ENCODE results near the gene ATP9B. TPM values are rescaled to one million over a fixed set of nuclear protein-coding genes. Genes with fewer than 3 reads are reported as not detected.

Gene ATP9B
- total RNA-seq, 4 donors from 2014 or later = 26.0 to 37.4 (median 30.5) TPM

- intact Hi-C loops (cut with DNase I) = no loop called here
- TF ChIP-seq POLR2A (IDR thresholded peaks at IDR 0.05; ENCODE audit: low read depth) (no peak), EP300 (IDR thresholded peaks at IDR 0.05) (no peak), POLR2AphosphoS5 (IDR thresholded peaks at IDR 0.05) (no peak)
- TF ChIP-seq, protein P1, sequence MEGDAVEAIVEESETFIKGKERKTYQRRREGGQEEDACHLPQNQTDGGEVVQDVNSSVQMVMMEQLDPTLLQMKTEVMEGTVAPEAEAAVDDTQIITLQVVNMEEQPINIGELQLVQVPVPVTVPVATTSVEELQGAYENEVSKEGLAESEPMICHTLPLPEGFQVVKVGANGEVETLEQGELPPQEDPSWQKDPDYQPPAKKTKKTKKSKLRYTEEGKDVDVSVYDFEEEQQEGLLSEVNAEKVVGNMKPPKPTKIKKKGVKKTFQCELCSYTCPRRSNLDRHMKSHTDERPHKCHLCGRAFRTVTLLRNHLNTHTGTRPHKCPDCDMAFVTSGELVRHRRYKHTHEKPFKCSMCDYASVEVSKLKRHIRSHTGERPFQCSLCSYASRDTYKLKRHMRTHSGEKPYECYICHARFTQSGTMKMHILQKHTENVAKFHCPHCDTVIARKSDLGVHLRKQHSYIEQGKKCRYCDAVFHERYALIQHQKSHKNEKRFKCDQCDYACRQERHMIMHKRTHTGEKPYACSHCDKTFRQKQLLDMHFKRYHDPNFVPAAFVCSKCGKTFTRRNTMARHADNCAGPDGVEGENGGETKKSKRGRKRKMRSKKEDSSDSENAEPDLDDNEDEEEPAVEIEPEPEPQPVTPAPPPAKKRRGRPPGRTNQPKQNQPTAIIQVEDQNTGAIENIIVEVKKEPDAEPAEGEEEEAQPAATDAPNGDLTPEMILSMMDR (IDR thresholded peaks at IDR 0.05) = no peak
- Histone ChIP-seq H3K9me3 (no peaks in the 10 kb centered on the region), H3K4me1 (no peaks in the 10 kb centered on the region), H3K36me3 (peaks cover 6 to 74% (median 52%) of the 10 kb centered on the region in 4 donors), H3K4me3 (no peak overlapping the region), H3K27ac (replicated peaks in 1 of 4) (no peak overlapping the region), H3K27me3 (no peaks in the 10 kb centered on the region)
- WGBS = 69% methylated on average over 6 of the region's 6 CpGs
- no peak for DNase-seq (ENCODE audit: extremely low spot score)
Observed at GRCh38 chr18:79352432-79352831, 283.2 kb downstream of the ATP9B start.

GRCh38 chr18:79353267-79353666 is 284.1 kb downstream of the ATP9B start:
- 73% methylated on average over 16 of the region's 17 CpGs for WGBS
- intact Hi-C loops (cut with DNase I) = no loop called here

GRCh38 chr18:79354350-79354749 is 285.2 kb downstream of the ATP9B start:
- intact Hi-C loops (cut with DNase I) = no loop called here
- Histone ChIP-seq H3K4me3 (no peak overlapping the region), H3K9me3 (no peaks in the 10 kb centered on the region), H3K4me1 (no peaks in the 10 kb centered on the region), H3K27me3 (no peaks in the 10 kb centered on the region), H3K27ac (replicated peaks in 1 of 4) (no peak overlapping the region), H3K36me3 (peaks cover 0 to 61% (median 39%) of the 10 kb centered on the region in 4 donors)
- WGBS = 83% methylated on average over 8 of the region's 8 CpGs
- DNase-seq (ENCODE audit: extremely low spot score) = no peak
- TF ChIP-seq EP300 (IDR thresholded peaks at IDR 0.05) (no peak), POLR2A (IDR thresholded peaks at IDR 0.05; ENCODE audit: low read depth) (no peak), POLR2AphosphoS5 (IDR thresholded peaks at IDR 0.05) (no peak)
- TF ChIP-seq, protein P1 (IDR thresholded peaks at IDR 0.05) = no peak

More at GRCh38 chr18:79353267-79353666, 284.1 kb downstream of the ATP9B start:
- Histone ChIP-seq H3K36me3 (peaks cover 0 to 65% (median 44%) of the 10 kb centered on the region in 4 donors), H3K9me3 (no peaks in the 10 kb centered on the region), H3K4me1 (no peaks in the 10 kb centered on the region), H3K27me3 (no peaks in the 10 kb centered on the region), H3K27ac (replicated peaks in 1 of 4) (no peak overlapping the region), H3K4me3 (no peak overlapping the region)
- TF ChIP-seq, protein P1 (IDR thresholded peaks at IDR 0.05) = no peak
- TF ChIP-seq POLR2A (IDR thresholded peaks at IDR 0.05; ENCODE audit: low read depth) (no peak), EP300 (IDR thresholded peaks at IDR 0.05) (no peak), POLR2AphosphoS5 (IDR thresholded peaks at IDR 0.05) (no peak)
- no peak for DNase-seq (ENCODE audit: extremely low spot score)

GRCh38 chr18:79355433-79356335 is 286.5 kb downstream of the ATP9B start:
- DNase-seq (ENCODE audit: extremely low spot score) = no peak
- Histone ChIP-seq H3K4me3 (no peak overlapping the region), H3K9me3 (no peaks in the 10 kb centered on the region), H3K27me3 (no peaks in the 10 kb centered on the region), H3K27ac (replicated peaks in 1 of 4) (no peak overlapping the region), H3K4me1 (no peaks in the 10 kb centered on the region), H3K36me3 (peaks cover 6 to 61% (median 39%) of the 10 kb centered on the region in 4 donors)
- intact Hi-C loops (cut with DNase I) = no loop called here
- WGBS = 92% methylated on average over 24 of the region's 26 CpGs
- TF ChIP-seq POLR2AphosphoS5 (IDR thresholded peaks at IDR 0.05) (no peak), POLR2A (IDR thresholded peaks at IDR 0.05; ENCODE audit: low read depth) (no peak), EP300 (IDR thresholded peaks at IDR 0.05) (no peak)
- TF ChIP-seq, protein P1 (IDR thresholded peaks at IDR 0.05) = no peak
